IPS DF 4.7 (cell line): ENCODE results near the gene ZNF614.
"Not testable (repeated sequence)": the region's sequence is repeated elsewhere in the genome, so short reads cannot be mapped to it uniquely, and the experiment has no call there.

Source experiments
- DNase-seq: peaks from one replicate; pipeline ENCODE4 v3.0.0-alpha.2; 2013; ENCODE audit warnings: low spot score; ENCODE audit errors: extremely low read depth

ZNF614 gene

GRCh38 chr19:52028027-52028779, at the start of gene ZNF614:
TSS of gene ZNF614 (minus strand) at chr19:52028379. CDS start at chr19:52025745, 2,634 bp downstream.
- no peak for DNase-seq

DNA sequence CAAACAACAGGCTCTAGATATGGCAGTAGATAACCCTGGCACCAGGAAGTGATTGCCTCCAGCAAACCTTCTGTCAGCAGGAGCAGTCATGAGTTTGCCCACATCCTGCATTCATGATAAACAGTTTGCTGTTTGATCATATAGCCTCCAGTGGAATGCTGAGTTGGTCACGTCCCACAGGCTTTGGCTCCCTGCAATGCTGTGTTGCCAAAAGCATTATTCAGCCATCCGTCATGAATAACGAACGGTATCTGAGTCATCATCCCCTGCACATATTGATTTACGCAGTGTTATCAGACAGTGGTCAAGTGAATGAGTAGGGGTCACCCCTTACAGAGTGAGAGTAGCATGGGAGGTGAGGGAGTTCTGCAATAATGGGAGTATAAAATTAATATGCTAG, 42.3 kb upstream of the ZNF614 start:
- DNase-seq = no peak

GRCh38 chr19:52069653-52070052, 41.5 kb upstream of the ZNF614 start:
- no peak for DNase-seq

GRCh38 chr19:52066258-52066863, 38.2 kb upstream of the ZNF614 start:
- DNase-seq = no peak

DNA sequence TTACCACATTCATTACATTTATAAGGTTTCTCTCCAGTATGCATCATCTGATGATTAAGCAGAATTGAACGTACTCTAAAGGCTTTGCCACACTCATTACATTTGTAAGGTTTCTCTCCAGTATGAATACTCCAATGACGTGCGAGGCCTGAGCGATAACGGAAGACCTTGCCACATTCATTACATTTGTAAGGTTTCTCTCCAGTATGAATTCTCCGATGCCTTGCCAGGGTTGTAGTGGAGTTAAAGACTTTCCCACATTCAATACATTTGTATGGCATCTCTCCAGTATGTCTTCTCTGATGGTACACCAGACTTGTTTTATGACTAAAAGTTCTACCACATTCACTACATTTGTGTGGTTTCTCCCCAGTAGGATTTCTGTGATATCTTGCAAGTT, 37.2 kb upstream of the ZNF614 start:
- DNase-seq = no peak

- DNase-seq = not testable (repeated sequence)
Measured at GRCh38 chr19:52056480-52056879, 28.3 kb upstream of the ZNF614 start.

DNA sequence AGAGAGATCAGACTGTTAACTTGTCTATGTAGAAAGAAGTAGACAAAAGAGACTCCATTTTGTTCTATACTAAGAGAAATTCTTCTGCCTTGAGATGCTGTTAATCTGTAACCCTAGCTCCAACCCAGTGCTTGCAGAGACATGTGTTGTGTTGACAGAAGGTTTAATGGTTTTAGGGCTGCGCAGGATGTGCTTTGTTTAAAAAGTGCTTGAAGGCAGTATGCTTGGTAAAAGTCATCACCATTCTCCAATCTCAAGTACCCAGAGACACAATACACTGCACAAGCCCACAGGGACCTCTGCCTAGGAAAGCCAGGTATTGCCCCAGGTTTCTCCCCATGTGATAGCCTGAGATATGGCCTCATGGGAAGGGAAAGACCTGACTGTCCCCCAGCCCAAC, 23.6 kb upstream of the ZNF614 start:
- DNase-seq = not testable (repeated sequence)

DNA sequence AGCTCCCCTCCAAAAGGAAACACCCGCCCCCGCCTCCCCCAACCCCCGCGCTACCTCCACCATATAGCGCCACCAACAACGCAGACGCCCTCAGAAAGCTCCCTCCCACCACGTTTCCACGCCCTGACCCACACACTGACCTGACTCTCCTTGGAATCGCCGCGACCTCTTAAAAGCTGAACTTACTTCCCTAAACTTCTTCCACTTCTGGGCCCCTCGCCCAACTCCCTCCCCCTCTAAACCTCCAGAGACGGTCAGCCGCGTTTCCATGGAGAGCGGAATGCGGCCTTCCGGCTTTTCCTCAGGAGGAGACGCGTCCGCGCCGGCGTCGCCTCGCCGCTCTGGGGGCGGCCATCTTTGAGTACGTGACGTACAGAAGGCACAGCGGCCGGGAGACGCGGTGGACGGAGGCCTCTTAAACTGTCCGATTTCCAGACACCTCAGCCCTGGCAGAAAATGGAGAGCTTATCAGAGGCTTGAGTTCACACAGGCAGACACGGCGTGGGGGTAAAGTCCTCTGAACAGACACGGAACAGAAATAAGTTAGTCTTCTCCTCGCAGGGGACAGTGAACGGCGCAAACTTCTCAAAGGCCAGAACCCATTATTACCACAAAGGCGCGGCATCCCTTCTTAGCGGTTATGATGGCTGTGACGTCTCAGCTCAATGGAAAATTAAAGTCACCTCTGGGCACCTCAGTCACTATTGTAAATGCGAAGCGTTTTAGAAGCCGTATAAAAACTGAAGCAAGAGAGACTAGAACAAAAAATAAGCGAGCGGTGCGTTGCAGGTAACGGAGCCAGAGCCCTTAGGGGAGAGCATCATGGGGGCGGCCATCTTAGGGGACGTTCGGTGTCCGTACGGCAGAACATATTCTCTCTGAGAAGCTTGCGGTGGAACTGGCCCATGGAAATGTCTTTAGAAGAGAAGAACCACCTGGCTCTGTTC, 20.6 kb upstream of the ZNF614 start, which contains the start of gene ZNF432:
Gene ZNF432, minus strand, starts transcription at position 284 of the 947 bp plus-strand sequence. CDS start 1,970 bp downstream, outside the sequence.
- peak; percentile 93 for DNase-seq

DNA sequence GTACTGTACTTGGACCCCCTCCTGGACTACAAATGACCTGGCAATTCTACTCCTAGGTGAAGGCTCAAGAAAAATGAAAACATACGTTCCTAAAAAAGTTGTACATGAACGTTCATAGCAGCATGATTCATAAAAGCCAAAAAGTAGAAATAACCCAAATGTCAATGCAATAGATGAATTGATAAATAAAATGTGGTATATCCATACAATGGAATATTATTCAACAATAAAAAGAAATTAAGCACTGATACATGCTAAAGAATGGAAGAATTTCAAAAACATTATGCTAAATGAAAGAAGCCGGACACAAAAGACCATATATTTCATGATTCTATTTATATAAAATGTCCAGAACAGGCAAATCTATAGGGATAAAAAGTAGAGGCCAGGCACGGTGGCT, 11.0 kb upstream of the ZNF614 start:
- no peak for DNase-seq

GRCh38 chr19:52034051-52034728, 6.0 kb upstream of the ZNF614 start:
- no peak for DNase-seq

DNA sequence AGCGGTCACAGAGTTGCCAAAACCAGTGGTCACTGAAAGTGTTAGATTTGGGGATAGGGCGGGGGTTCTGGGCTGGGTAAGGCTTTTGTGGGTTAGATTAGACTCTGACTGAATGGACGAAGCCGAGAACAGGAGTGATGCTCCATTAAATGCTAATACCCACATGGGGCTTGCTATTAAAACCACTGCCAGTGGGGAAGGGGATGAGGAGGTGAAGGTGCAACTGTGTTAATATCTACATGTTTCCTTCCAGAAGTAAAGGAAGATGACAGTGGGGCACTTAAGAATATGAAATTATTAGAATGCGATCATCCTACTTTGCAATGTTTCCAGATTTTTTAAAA, 573 bp upstream of the ZNF614 start:
- no peak for DNase-seq

- DNase-seq = not testable (repeated sequence)
Measured at GRCh38 chr19:52026255-52026990, 1.8 kb downstream of the ZNF614 start.

GRCh38 chr19:52024478-52024877, 3.7 kb downstream of the ZNF614 start:
- not testable (repeated sequence) for DNase-seq

GRCh38 chr19:52022193-52022592, 6.0 kb downstream of the ZNF614 start:
- no peak for DNase-seq

- DNase-seq = no peak
Measured at GRCh38 chr19:52020506-52020905, 7.7 kb downstream of the ZNF614 start.

GRCh38 chr19:52010674-52011073, 17.5 kb downstream of the ZNF614 start:
- DNase-seq = no peak

GRCh38 chr19:52007806-52008557, 20.2 kb downstream of the ZNF614 start, which contains the start of gene ZNF615:
TSS of gene ZNF615 (minus strand) at chr19:52008211. CDS start at chr19:52003711, 4,500 bp downstream.
- no peak for DNase-seq

- no peak for DNase-seq
Measured at GRCh38 chr19:52007451-52007805, 20.8 kb downstream of the ZNF614 start.

DNA sequence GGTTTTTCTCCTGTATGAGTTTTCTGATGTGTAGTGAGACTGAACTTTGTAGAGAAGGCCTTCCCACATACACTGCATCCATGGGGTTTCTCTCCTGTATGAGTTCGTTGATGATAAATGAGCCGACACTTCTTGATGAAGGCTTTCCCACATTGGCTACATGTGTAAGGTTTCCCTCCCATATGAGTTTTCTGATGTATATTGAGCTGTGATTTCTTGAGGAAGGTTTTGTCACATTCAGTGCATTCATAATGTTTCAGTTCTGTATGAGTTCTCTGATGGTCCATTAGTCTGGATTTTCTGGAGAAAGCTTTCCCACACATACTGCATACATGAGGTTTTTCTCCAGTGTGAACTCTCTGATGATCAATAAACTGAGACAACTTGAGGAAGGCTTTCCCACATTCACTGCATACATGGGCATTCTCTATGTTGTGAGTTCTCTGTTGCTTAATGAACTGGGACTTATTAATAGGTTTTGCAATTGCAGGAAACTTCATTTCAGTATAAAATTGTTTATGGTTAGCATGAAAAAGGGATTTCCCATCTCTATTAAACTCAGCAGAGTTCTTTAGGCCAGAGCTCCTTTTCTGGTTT, 34.0 kb downstream of the ZNF614 start:
- DNase-seq = no peak
